HUES6 (cell line): ENCODE results near the gene XXYLT1.

Source experiments
- H3K27ac ChIP-seq: 2 replicates; pipeline ENCODE4 v1.7.0; 2013; ENCODE audit warnings: low read depth, mild to moderate bottlenecking, low read length, inconsistent platforms
- H3K27me3 ChIP-seq: 2 replicates; pipeline ENCODE4 v1.6.1; 2013; ENCODE audit warnings: low read length; ENCODE audit not compliant: control insufficient read depth, insufficient read depth
- H3K36me3 ChIP-seq: 2 replicates; pipeline ENCODE4 v1.6.1; 2013; ENCODE audit warnings: low read length; ENCODE audit not compliant: control insufficient read depth, insufficient read depth
- H3K4me1 ChIP-seq: 2 replicates; pipeline ENCODE4 v1.6.1; 2013; ENCODE audit warnings: low read length; ENCODE audit not compliant: control insufficient read depth, insufficient read depth
- H3K4me3 ChIP-seq: 2 replicates; pipeline ENCODE4 v1.5.1; 2013; ENCODE audit warnings: low read depth, low read length
- H3K9ac ChIP-seq: one replicate; pipeline ENCODE4 v1.6.1; 2013; ENCODE audit warnings: mild to moderate bottlenecking, low read length
- H3K9me3 ChIP-seq: 2 replicates; pipeline ENCODE4 v1.6.1; 2013; ENCODE audit warnings: low read depth, low read length; ENCODE audit not compliant: control insufficient read depth, insufficient read depth

Gene XXYLT1

DNA sequence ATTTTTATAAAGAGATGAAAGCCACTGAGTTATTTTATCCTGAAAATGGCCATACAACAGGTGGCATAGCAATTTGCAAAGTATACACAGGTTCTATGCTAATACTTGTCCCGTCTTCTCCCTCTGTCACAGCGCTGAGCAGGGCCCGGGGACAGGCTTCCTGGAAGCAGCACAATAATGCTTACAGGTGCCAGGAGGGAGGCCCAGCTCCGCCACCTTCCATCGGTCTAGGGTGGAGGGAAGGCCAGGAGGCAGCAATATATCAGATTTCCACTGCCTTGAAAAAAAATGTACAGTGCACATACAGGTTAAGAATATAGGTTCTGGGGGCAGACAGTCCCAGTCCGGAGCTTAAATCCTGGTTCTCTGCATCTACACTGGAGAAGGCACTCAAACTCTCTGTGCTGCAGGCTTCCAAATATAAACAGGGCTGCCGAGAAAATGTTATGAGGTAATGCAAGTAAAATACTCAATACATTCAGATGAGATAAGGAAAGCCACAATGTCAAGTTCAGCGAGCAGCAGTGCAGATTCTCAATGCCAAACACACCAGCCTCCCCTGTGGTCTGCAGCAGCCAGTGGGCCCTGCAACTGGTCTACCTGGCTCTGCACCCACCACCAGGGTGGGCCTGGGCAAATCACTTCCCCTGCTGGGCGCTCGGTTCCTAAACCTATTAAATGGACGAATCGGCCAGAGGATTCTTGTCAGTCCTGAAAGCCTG is 189.6 kb downstream of the XXYLT1 start:
- H3K27me3 ChIP-seq, result no peaks in the 10 kb centered on the region
- H3K4me1 ChIP-seq, result peaks cover 33% of the 10 kb centered on the region
- H3K9ac ChIP-seq, result no peak overlapping the region
- no peak overlapping the region for H3K4me3 ChIP-seq
- H3K36me3 ChIP-seq, result no peaks in the 10 kb centered on the region
- H3K27ac ChIP-seq, result no peak overlapping the region
- no peaks in the 10 kb centered on the region for H3K9me3 ChIP-seq

DNA sequence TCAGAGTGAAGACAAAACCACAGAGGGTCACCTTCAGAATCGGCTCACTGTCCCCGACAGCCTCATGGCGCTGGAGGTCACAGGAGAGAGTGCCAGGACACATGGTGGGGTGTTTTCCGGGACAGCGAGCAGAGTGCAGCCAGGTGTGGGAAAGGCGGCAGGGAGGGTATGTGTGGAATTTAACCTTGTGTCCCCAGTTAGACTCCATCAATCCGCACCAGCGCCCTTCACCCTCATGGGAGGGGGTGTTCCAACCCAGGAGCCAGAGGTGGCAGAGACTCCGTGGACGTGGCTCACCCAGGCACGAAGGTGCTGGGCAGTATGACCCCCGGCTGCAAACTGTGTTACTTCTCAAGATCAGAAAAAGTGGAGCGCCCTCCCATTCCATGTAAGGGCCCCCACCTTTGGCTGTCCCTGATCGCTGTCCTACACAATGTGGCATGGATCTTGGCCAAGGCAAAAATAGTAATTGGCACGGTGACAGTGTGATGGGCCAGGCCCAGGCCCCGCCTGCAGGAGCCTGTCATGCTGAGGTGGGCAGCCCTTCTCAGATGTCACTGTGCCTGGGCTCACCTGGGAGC is 190.3 kb downstream of the XXYLT1 start:
- Histone ChIP-seq H3K27ac (no peak overlapping the region), H3K27me3 (no peaks in the 10 kb centered on the region), H3K9ac (no peak overlapping the region), H3K4me3 (no peak overlapping the region), H3K4me1 (peaks cover 29% of the 10 kb centered on the region; the same call in 1 of the 2 replicates), H3K9me3 (no peaks in the 10 kb centered on the region), H3K36me3 (no peaks in the 10 kb centered on the region)

DNA sequence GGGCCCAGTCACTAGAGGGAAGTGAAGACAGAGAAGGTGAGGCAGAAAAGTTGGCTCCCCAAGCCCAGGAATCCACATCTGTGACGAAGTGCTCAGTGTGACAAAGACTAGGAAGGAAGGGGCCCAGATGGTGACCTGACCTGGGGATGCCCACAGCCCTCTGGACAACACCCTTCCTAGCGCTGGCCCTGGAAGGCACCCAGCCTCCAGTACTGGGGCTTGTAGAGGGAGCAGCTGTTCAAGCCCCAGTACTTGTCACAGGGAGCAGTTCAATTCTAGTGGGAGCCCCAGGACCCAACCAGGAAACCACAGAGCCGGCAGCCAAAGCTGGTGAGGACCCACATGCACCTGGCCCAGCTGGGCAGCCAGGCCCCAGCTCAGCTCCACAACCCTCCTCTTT is 190.8 kb downstream of the XXYLT1 start:
- Histone ChIP-seq H3K36me3 (no peaks in the 10 kb centered on the region), H3K4me1 (peaks cover 29% of the 10 kb centered on the region; the same call in 1 of the 2 replicates), H3K9me3 (no peaks in the 10 kb centered on the region), H3K4me3 (no peak overlapping the region), H3K9ac (no peak overlapping the region), H3K27ac (no peak overlapping the region), H3K27me3 (no peaks in the 10 kb centered on the region)

GRCh38 chr3:195079636-195080035 is 191.3 kb downstream of the XXYLT1 start:
- H3K36me3 ChIP-seq, result no peaks in the 10 kb centered on the region
- no peak overlapping the region for H3K4me3 ChIP-seq
- H3K27ac ChIP-seq, result no peak overlapping the region
- peaks cover 29% of the 10 kb centered on the region; the same call in 1 of the 2 replicates for H3K4me1 ChIP-seq
- no peaks in the 10 kb centered on the region for H3K27me3 ChIP-seq
- no peaks in the 10 kb centered on the region for H3K9me3 ChIP-seq
- no peak overlapping the region for H3K9ac ChIP-seq

- Histone ChIP-seq H3K27ac (no peak overlapping the region), H3K36me3 (no peaks in the 10 kb centered on the region), H3K4me3 (no peak overlapping the region), H3K4me1 (peaks cover 29% of the 10 kb centered on the region; the same call in 1 of the 2 replicates), H3K27me3 (no peaks in the 10 kb centered on the region), H3K9me3 (no peaks in the 10 kb centered on the region), H3K9ac (no peak overlapping the region)
These were observed 192.0 kb downstream of the XXYLT1 start for GRCh38 chr3:195078891-195079440.

GRCh38 chr3:195077611-195078540 is 193.1 kb downstream of the XXYLT1 start:
- peaks cover 25% of the 10 kb centered on the region; the same call in 1 of the 2 replicates for H3K4me1 ChIP-seq
- H3K4me3 ChIP-seq, result no peak overlapping the region
- no peaks in the 10 kb centered on the region for H3K9me3 ChIP-seq
- H3K9ac ChIP-seq, result no peak overlapping the region
- no peaks in the 10 kb centered on the region for H3K36me3 ChIP-seq
- no peak overlapping the region for H3K27ac ChIP-seq
- no peaks in the 10 kb centered on the region for H3K27me3 ChIP-seq

GRCh38 chr3:195076981-195077610 is 193.9 kb downstream of the XXYLT1 start:
- Histone ChIP-seq H3K4me3 (no peak overlapping the region), H3K27me3 (no peaks in the 10 kb centered on the region), H3K27ac (no peak overlapping the region), H3K9me3 (no peaks in the 10 kb centered on the region), H3K4me1 (peaks cover 23% of the 10 kb centered on the region; the same call in 1 of the 2 replicates), H3K36me3 (no peaks in the 10 kb centered on the region), H3K9ac (no peak overlapping the region)

- Histone ChIP-seq H3K4me1 (peaks cover 23% of the 10 kb centered on the region; the same call in 1 of the 2 replicates), H3K9me3 (no peaks in the 10 kb centered on the region), H3K36me3 (no peaks in the 10 kb centered on the region), H3K27ac (no peak overlapping the region), H3K4me3 (no peak overlapping the region), H3K27me3 (no peaks in the 10 kb centered on the region), H3K9ac (no peak overlapping the region)
These were observed 194.8 kb downstream of the XXYLT1 start for GRCh38 chr3:195075941-195076875.

GRCh38 chr3:195075199-195075940 is 195.6 kb downstream of the XXYLT1 start:
- Histone ChIP-seq H3K4me1 (peaks cover 19% of the 10 kb centered on the region; the same call in 1 of the 2 replicates), H3K9ac (no peak overlapping the region), H3K4me3 (no peak overlapping the region), H3K9me3 (no peaks in the 10 kb centered on the region), H3K27me3 (no peaks in the 10 kb centered on the region), H3K36me3 (no peaks in the 10 kb centered on the region), H3K27ac (no peak overlapping the region)
